Brain pericyte (primary cell): ENCODE measurements around the gene MAOB.
"Not testable (repeated sequence)": the region's sequence is repeated elsewhere in the genome, so short reads cannot be mapped to it uniquely, and the experiment has no call there.

Experiments used
- DNase-seq: peaks from one replicate; pipeline ENCODE4 v3.0.0-alpha.2; 2012; ENCODE audit warnings: low read depth, low spot score

The MAOB gene

GRCh38 chrX:43756076-43756475 lies 126.2 kb downstream of the MAOB start:
- DNase-seq, result no peak

GRCh38 chrX:43753637-43754036 lies 128.6 kb downstream of the MAOB start:
- DNase-seq, result no peak

- DNase-seq, result no peak
Measured at GRCh38 chrX:43750248-43750676, 132.0 kb downstream of the MAOB start.

GRCh38 chrX:43747476-43747875 lies 134.8 kb downstream of the MAOB start:
- no peak for DNase-seq

GRCh38 chrX:43745938-43746721 lies 136.1 kb downstream of the MAOB start:
- DNase-seq, result no peak

- no peak for DNase-seq
Measured at GRCh38 chrX:43744284-43744683, 138.0 kb downstream of the MAOB start.

GRCh38 chrX:43743100-43743822 lies 139.0 kb downstream of the MAOB start:
- no peak for DNase-seq

GRCh38 chrX:43741843-43742573 lies 140.2 kb downstream of the MAOB start:
- no peak for DNase-seq

GRCh38 chrX:43735957-43736356 lies 146.3 kb downstream of the MAOB start:
- DNase-seq, result no peak

GRCh38 chrX:43735534-43735933 lies 146.7 kb downstream of the MAOB start:
- DNase-seq, result no peak

- no peak for DNase-seq
Measured at GRCh38 chrX:43734444-43734843, 147.8 kb downstream of the MAOB start.

GRCh38 chrX:43733699-43734098 lies 148.6 kb downstream of the MAOB start:
- no peak for DNase-seq

- DNase-seq, result no peak
Measured at GRCh38 chrX:43731086-43731485, 151.2 kb downstream of the MAOB start.

- DNase-seq, result no peak
Measured at GRCh38 chrX:43728966-43729365, 153.3 kb downstream of the MAOB start.

GRCh38 chrX:43728002-43728401 lies 154.2 kb downstream of the MAOB start:
- DNase-seq, result no peak

- not testable (repeated sequence) for DNase-seq
Measured at GRCh38 chrX:43727254-43727653, 155.0 kb downstream of the MAOB start.

- not testable (repeated sequence) for DNase-seq
Measured at GRCh38 chrX:43725227-43725626, 157.0 kb downstream of the MAOB start.

GRCh38 chrX:43720961-43721360 lies 161.3 kb downstream of the MAOB start:
- DNase-seq, result no peak

GRCh38 chrX:43720082-43720481 lies 162.2 kb downstream of the MAOB start:
- DNase-seq, result no peak

GRCh38 chrX:43718956-43719355 lies 163.3 kb downstream of the MAOB start:
- DNase-seq, result no peak

- DNase-seq, result no peak
Measured at GRCh38 chrX:43718546-43718945, 163.7 kb downstream of the MAOB start.

GRCh38 chrX:43718081-43718480 lies 164.2 kb downstream of the MAOB start:
- no peak for DNase-seq
